IMR-90 (cell line): Measurements from ENCODE around the gene GNE. TPM values are rescaled to one million over a fixed set of nuclear protein-coding genes. Genes with fewer than 3 reads are reported as not detected.

Source experiments
- ATAC-seq: fragments of 200-7000 bp; cut with Tn5 transposase; 2 replicates; pipeline ENCODE4 v1.9.1; 2020; ENCODE audit warnings: low read depth, mild to moderate bottlenecking, moderate library complexity
- BruUV-seq: library from RNA; stranded (reverse); fragments of 400-500 nt; replicated peaks from 2 replicates; lab custom pipeline; 2021; lab: Mats Ljungman, UMichigan
- CTCF ChIA-PET: fragments of 300-600 bp; formaldehyde crosslinking; extraction: SDS; loops from one replicate; lab custom pipeline; 2021; ENCODE audit warnings: antibody characterized with exemption; lab: Yijun Ruan, JAX
- POLR2A ChIA-PET: fragments of 300-600 bp; sonication (Branson Sonifier 250); formaldehyde crosslinking; loops from one replicate; lab custom pipeline; 2022; ENCODE audit warnings: antibody characterized with exemption; ENCODE audit not compliant: unreplicated experiment; lab: Charles Lee
- DNase-seq: peaks from one replicate; pipeline ENCODE4 v3.0.0; 2013
- H2AFZ ChIP-seq: replicated peaks from 2 replicates; pipeline ENCODE3; 2013; ENCODE audit warnings: low read length, mild to moderate bottlenecking; ENCODE audit not compliant: poor library complexity
- H2AK5ac ChIP-seq: 2 replicates; pipeline ENCODE4 v1.6.1; 2013; ENCODE audit warnings: low read depth, low read length, inconsistent platforms
- H2AK9ac ChIP-seq: replicated peaks from 2 replicates; pipeline ENCODE3; 2013; ENCODE audit warnings: mild to moderate bottlenecking, low read depth, low read length, moderate library complexity; ENCODE audit not compliant: poor library complexity
- H2BK120ac ChIP-seq: 2 replicates; pipeline ENCODE4 v1.6.1; 2013; ENCODE audit warnings: low read depth, low read length, inconsistent platforms
- H2BK15ac ChIP-seq: 3 replicates; pipeline ENCODE4 v1.6.1; 2013; ENCODE audit warnings: low read depth, low read length, inconsistent platforms
- H2BK20ac ChIP-seq: 2 replicates; pipeline ENCODE4 v1.6.1; 2013; ENCODE audit warnings: low read depth, mild to moderate bottlenecking, inconsistent platforms, low read length, moderate library complexity
- H2BK5ac ChIP-seq: 2 replicates; pipeline ENCODE4 v1.6.1; 2013; ENCODE audit warnings: mild to moderate bottlenecking, low read depth, low read length, inconsistent platforms; ENCODE audit not compliant: poor library complexity, severe bottlenecking
- H3K14ac ChIP-seq: replicated peaks from 2 replicates; pipeline ENCODE4 v1.6.1; 2013; ENCODE audit warnings: low read depth, low read length, inconsistent platforms
- H3K18ac ChIP-seq: 2 replicates; pipeline ENCODE4 v1.6.1; 2013; ENCODE audit warnings: low read depth, low read length, control low read depth
- H3K23ac ChIP-seq: 2 replicates; pipeline ENCODE4 v1.6.1; 2013; ENCODE audit warnings: low read depth, low read length, inconsistent platforms
- H3K27ac ChIP-seq: 2 replicates; pipeline ENCODE4 v1.5.1; 2013; ENCODE audit warnings: mild to moderate bottlenecking, control low read depth, low read length; ENCODE audit not compliant: insufficient read depth
- H3K27me3 ChIP-seq: 2 replicates; pipeline ENCODE4 v1.6.1; 2013; ENCODE audit warnings: low read length; ENCODE audit not compliant: control insufficient read depth, insufficient read depth
- H3K36me3 ChIP-seq: 2 replicates; pipeline ENCODE4 v1.6.1; 2013; ENCODE audit warnings: low read length, mixed read lengths; ENCODE audit not compliant: control insufficient read depth, insufficient read depth
- H3K4ac ChIP-seq: 2 replicates; pipeline ENCODE4 v1.6.1; 2013; ENCODE audit warnings: low read depth, low read length, inconsistent platforms
- H3K4me1 ChIP-seq: 2 replicates; pipeline ENCODE4 v1.6.1; 2013; ENCODE audit warnings: low read length, mixed read lengths; ENCODE audit not compliant: control insufficient read depth, insufficient read depth
- H3K4me2 ChIP-seq: 2 replicates; pipeline ENCODE4 v1.6.1; 2013; ENCODE audit warnings: low read depth, mild to moderate bottlenecking, control low read depth, low read length, moderate library complexity
- H3K4me3 ChIP-seq: 2 replicates; pipeline ENCODE4 v1.5.1; 2013; ENCODE audit warnings: low read depth, mild to moderate bottlenecking, control low read depth, low read length, moderate library complexity; ENCODE audit not compliant: insufficient read depth
- H3K56ac ChIP-seq: 2 replicates; pipeline ENCODE4 v1.6.1; 2013; ENCODE audit warnings: low read length, inconsistent platforms; ENCODE audit not compliant: insufficient read depth; ENCODE audit errors: extremely low read depth
- H3K79me1 ChIP-seq, 2 experiments: 2 replicates each; pipeline ENCODE4 v1.6.1; 2013; ENCODE audit warnings: low read length in 2 of 2, inconsistent platforms in 1 of 2, low read depth in 1 of 2
- H3K9ac ChIP-seq: 2 replicates; pipeline ENCODE4 v1.6.1; 2013; ENCODE audit warnings: low read depth, low read length, control low read depth
- H3K9me1 ChIP-seq: 2 replicates; pipeline ENCODE4 v1.6.1; 2013; ENCODE audit warnings: low read length, inconsistent platforms; ENCODE audit not compliant: insufficient read depth
- H3K9me3 ChIP-seq: 2 replicates; pipeline ENCODE4 v1.6.1; 2013; ENCODE audit warnings: low read length; ENCODE audit not compliant: control insufficient read depth, insufficient read depth
- H4K20me1 ChIP-seq: 2 replicates; pipeline ENCODE4 v1.6.1; 2013; ENCODE audit warnings: low read length, inconsistent platforms; ENCODE audit not compliant: insufficient read depth
- H4K5ac ChIP-seq: 2 replicates; pipeline ENCODE4 v1.6.1; 2013; ENCODE audit warnings: mild to moderate bottlenecking, low read depth, low read length, control low read depth
- H4K8ac ChIP-seq, 2 experiments: 2 replicates each; pipeline ENCODE4 v1.6.1; 2013; ENCODE audit warnings: low read depth in 2 of 2, low read length in 2 of 2, control low read depth in 1 of 2, inconsistent platforms in 1 of 2
- H4K91ac ChIP-seq: 2 replicates; pipeline ENCODE4 v1.6.1; 2013; ENCODE audit warnings: low read depth, low read length, inconsistent platforms; ENCODE audit not compliant: insufficient read depth
- CEBPB ChIP-seq: IDR thresholded peaks from 2 replicates; pipeline ENCODE4 v1.6.1; 2012; ENCODE audit warnings: low read depth, low read length, improper control_type of control experiment
- CHD1 ChIP-seq: IDR thresholded peaks from 2 replicates; pipeline ENCODE4 v1.6.1; 2012; ENCODE audit warnings: low read depth, low read length, improper control_type of control experiment
- FOS ChIP-seq: fragments of 150-350 bp; IDR thresholded peaks from 2 replicates; pipeline ENCODE4 v1.6.1; 2016; ENCODE audit warnings: low read depth, low read length
- MAFK ChIP-seq: IDR thresholded peaks from 2 replicates; pipeline ENCODE4 v1.6.1; 2012; ENCODE audit warnings: low read depth, low read length, improper control_type of control experiment
- MAZ ChIP-seq: IDR thresholded peaks from 2 replicates; pipeline ENCODE4 v1.6.1; 2012; ENCODE audit warnings: low read depth, mild to moderate bottlenecking, low read length, improper control_type of control experiment, moderate library complexity, borderline replicate concordance
- MXI1 ChIP-seq: IDR thresholded peaks from 2 replicates; pipeline ENCODE4 v1.6.1; 2012; ENCODE audit warnings: low read depth, mild to moderate bottlenecking, low read length, moderate library complexity, borderline replicate concordance
- POLR2A ChIP-seq: IDR thresholded peaks from 2 replicates; pipeline ENCODE4 v1.6.1; 2012; ENCODE audit warnings: mild to moderate bottlenecking, low read depth, low read length
- RAD21 ChIP-seq: IDR thresholded peaks from 2 replicates; pipeline ENCODE4 v1.6.1; 2012; ENCODE audit warnings: low read length, improper control_type of control experiment
- RCOR1 ChIP-seq: IDR thresholded peaks from 2 replicates; pipeline ENCODE4 v1.6.1; 2012; ENCODE audit warnings: mild to moderate bottlenecking, low read length, improper control_type of control experiment; ENCODE audit not compliant: insufficient replicate concordance
- RFX5 ChIP-seq: IDR thresholded peaks from 2 replicates; pipeline ENCODE4 v1.8.0; 2012; ENCODE audit warnings: low read depth, mild to moderate bottlenecking, low read length, moderate library complexity
- SMC3 ChIP-seq: fragments of 150-350 bp; IDR thresholded peaks from 2 replicates; pipeline ENCODE4 v1.6.1; 2016; ENCODE audit warnings: low read depth, mild to moderate bottlenecking, antibody characterized with exemption, low read length, moderate library complexity
- WGBS, 2 experiments: methylation state at CpG; one replicate each; pipeline versions ENCODE4 v1.1.5 to v1.1.7; 2013; ENCODE audit warnings: missing lambda C conversion rate in 2 of 2; ENCODE audit not compliant: insufficient read length in 1 of 2; ENCODE audit errors: extremely low coverage in 2 of 2; 5-methylcytosine and 5-hydroxymethylcytosine counted together
- dilution Hi-C: fragments of 300-500 bp; cut with HindIII; formaldehyde crosslinking; loops from one replicate; pipeline ENCODE4 v1.14.3; 2018; ENCODE audit warnings: low sequenced_read_pairs; ENCODE audit not compliant: unreplicated experiment
- in situ Hi-C: fragments of 300-500 bp; cut with MboI; formaldehyde crosslinking; loops from 3 replicates; pipeline ENCODE4 v1.14.3; 2019; ENCODE audit warnings: low sequenced_read_pairs, inconsistent platforms, mixed read lengths
- intact Hi-C: fragments of 100-400 bp; cut with micrococcal nuclease; formaldehyde crosslinking; loops from 2 replicates; pipeline ENCODE4 v1.10.0; 2022
- polyA plus RNA-seq, 3 experiments: library from polyadenylated mRNA; depleted of rRNA; stranded (reverse); fragments of >200 nt; gene quantifications; 2 replicates each; pipeline ENCODE4 v1.2.3, GENCODE V29; 2012; ENCODE audit warnings: low replicate concordance in 1 of 3
- total RNA-seq: library from RNA; depleted of rRNA; stranded (reverse); fragments of >200 nt; gene quantifications from 2 replicates; pipeline ENCODE4 v1.2.3, GENCODE V29; 2012
- TF ChIP-seq, protein P1 (sequence below): conservative IDR thresholded peaks from 2 replicates; pipeline ENCODE4 v1.5.1; 2012; ENCODE audit warnings: mild to moderate bottlenecking, low read depth, low read length, improper control_type of control experiment
- TF ChIP-seq, protein P2 (sequence below): fragments of 150-350 bp; IDR thresholded peaks from 2 replicates; pipeline ENCODE4 v1.6.1; 2017; ENCODE audit warnings: mild to moderate bottlenecking, antibody characterized with exemption, low read length, low read depth
- TF ChIP-seq, protein P3 (sequence below): fragments of 150-350 bp; IDR thresholded peaks from 2 replicates; pipeline ENCODE4 v1.6.1; 2016; ENCODE audit warnings: low read depth, mild to moderate bottlenecking, low read length, moderate library complexity, borderline replicate concordance

The GNE gene
- total and polyA plus RNA-seq, 2 of the 4 experiments (the other 2 are of a cell fraction) = 11.7 to 34.1 TPM

DNA sequence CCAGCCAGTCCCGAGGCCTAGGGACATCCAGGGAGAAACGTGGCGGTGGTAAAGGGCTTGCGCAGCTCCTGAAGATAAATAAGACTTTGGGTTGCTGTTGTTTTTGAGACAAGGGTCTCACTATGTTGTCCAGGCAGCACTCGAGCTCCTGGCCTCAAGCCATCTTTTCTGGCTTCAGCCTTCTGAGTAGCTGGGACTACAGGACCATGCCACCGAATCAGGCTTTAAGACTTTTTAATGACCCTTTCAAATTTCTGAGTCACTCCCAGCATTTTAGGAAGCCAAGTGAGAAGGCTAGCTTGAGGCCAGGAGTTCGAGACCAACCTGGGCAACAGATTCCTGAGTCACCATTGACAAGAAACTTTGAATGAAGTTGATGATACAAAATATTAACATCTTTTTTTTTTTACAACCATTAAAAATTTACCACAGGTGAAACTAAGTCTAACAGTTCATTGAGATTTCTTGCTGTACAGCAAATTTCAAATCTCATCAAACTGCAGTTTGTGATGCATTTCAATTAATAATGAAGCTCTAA is 817 bp upstream of the GNE start (continued):
- TF ChIP-seq SMC3 = no peak

DNA sequence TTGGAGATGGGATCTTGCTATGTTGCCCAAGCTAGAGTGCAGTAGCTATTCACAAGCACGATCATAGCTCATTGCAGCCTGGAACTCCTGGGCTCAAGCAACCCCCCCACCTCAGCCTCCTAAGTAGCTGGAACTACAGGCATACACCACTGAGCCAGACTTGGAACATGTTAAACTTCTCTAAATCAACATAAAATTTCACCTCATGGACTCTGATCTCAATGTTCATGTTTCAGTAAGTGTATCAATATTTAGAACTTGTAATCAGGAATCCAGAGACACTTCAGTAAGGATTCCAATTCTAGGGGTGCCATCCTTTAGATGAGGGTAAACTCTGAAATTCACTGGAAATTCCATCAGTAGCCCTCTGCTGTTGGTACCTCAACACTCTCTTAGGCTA is 6.8 kb downstream of the GNE start:
- H2BK5ac ChIP-seq = no peak overlapping the region
- no TSS peak for BruUV-seq
- H2AK9ac ChIP-seq = no peak overlapping the region
- H3K27me3 ChIP-seq = no peaks in the 10 kb centered on the region
- H4K20me1 ChIP-seq = peaks cover 36% of the 10 kb centered on the region
- H4K91ac ChIP-seq = no peak overlapping the region
- H3K18ac ChIP-seq = no peak overlapping the region
- H2AFZ ChIP-seq = no peak overlapping the region
- no peak overlapping the region for H4K5ac ChIP-seq
- no peak overlapping the region for H3K56ac ChIP-seq
- no peak overlapping the region for H3K4me2 ChIP-seq
- H3K36me3 ChIP-seq = no peaks in the 10 kb centered on the region; the same call in 1 of the 2 replicates
- no peak overlapping the region for H2AK5ac ChIP-seq
- H3K9ac ChIP-seq = no peak overlapping the region
- in situ Hi-C loops = no loop called here
- no peak for ATAC-seq
- no peaks in the 10 kb centered on the region for H3K9me3 ChIP-seq
- H2BK120ac ChIP-seq = no peak overlapping the region
- DNase-seq = no peak
- H4K8ac ChIP-seq = no peak overlapping the region
- intact Hi-C loops = no loop called here
- no peak overlapping the region for H3K4ac ChIP-seq
- H3K23ac ChIP-seq = no peak overlapping the region
- H2BK20ac ChIP-seq = no peak overlapping the region
- dilution Hi-C loops = no loop called here
- H3K4me1 ChIP-seq = no peaks in the 10 kb centered on the region
- H2BK15ac ChIP-seq = no peak overlapping the region
- POLR2A ChIA-PET = no interaction called here
- CTCF ChIA-PET = interaction anchor here (0.7 to 0.9 kb wide), 2 partner anchors 102 to 213 kb away, joined by 3 to 5 read pairs; no protein-coding TSS in a partner anchor
- no CpG with 5 or more reads among the region's 1 CpG for WGBS, 2 experiments
- peaks cover 21 to 62% of the 10 kb centered on the region in 2 experiments for H3K79me1 ChIP-seq
- no peak overlapping the region for H3K14ac ChIP-seq
- no peak overlapping the region for H3K4me3 ChIP-seq
- H3K27ac ChIP-seq = no peak overlapping the region
- H3K9me1 ChIP-seq = peaks cover 6% of the 10 kb centered on the region
- TF ChIP-seq MAFK (no peak), RFX5 (no peak), CHD1 (no peak), RCOR1 (no peak), CEBPB (no peak), FOS (no peak), RAD21 (no peak), MXI1 (no peak), MAZ (no peak), SMC3 (no peak), POLR2A (no peak)
- TF ChIP-seq, protein P1, sequence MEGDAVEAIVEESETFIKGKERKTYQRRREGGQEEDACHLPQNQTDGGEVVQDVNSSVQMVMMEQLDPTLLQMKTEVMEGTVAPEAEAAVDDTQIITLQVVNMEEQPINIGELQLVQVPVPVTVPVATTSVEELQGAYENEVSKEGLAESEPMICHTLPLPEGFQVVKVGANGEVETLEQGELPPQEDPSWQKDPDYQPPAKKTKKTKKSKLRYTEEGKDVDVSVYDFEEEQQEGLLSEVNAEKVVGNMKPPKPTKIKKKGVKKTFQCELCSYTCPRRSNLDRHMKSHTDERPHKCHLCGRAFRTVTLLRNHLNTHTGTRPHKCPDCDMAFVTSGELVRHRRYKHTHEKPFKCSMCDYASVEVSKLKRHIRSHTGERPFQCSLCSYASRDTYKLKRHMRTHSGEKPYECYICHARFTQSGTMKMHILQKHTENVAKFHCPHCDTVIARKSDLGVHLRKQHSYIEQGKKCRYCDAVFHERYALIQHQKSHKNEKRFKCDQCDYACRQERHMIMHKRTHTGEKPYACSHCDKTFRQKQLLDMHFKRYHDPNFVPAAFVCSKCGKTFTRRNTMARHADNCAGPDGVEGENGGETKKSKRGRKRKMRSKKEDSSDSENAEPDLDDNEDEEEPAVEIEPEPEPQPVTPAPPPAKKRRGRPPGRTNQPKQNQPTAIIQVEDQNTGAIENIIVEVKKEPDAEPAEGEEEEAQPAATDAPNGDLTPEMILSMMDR = no peak
- TF ChIP-seq, protein P2, sequence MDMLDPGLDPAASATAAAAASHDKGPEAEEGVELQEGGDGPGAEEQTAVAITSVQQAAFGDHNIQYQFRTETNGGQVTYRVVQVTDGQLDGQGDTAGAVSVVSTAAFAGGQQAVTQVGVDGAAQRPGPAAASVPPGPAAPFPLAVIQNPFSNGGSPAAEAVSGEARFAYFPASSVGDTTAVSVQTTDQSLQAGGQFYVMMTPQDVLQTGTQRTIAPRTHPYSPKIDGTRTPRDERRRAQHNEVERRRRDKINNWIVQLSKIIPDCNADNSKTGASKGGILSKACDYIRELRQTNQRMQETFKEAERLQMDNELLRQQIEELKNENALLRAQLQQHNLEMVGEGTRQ = no peak
- TF ChIP-seq, protein P3, sequence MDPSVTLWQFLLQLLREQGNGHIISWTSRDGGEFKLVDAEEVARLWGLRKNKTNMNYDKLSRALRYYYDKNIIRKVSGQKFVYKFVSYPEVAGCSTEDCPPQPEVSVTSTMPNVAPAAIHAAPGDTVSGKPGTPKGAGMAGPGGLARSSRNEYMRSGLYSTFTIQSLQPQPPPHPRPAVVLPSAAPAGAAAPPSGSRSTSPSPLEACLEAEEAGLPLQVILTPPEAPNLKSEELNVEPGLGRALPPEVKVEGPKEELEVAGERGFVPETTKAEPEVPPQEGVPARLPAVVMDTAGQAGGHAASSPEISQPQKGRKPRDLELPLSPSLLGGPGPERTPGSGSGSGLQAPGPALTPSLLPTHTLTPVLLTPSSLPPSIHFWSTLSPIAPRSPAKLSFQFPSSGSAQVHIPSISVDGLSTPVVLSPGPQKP = no peak
